Measurements from ENCODE around the gene KRTAP4-7. TPM values are rescaled to one million over a fixed set of nuclear protein-coding genes. Genes with fewer than 3 reads are reported as not detected.
"Not testable (repeated sequence)": the region's sequence is repeated elsewhere in the genome, so short reads cannot be mapped to it uniquely, and the experiment has no call there.

Gene KRTAP4-7
- not detected for total RNA-seq
- long read RNA-seq = 0 reads

- ATAC-seq; DNase-seq (ENCODE audit: missing footprints); intact Hi-C loops (cut with DNase I): not testable (repeated sequence)
These were observed at the start of gene KRTAP4-7 for GRCh38 chr17:41084100-41084856. KRTAP4-7 (plus strand) TSS chr17:41084150; CDS start chr17:41084207, 57 bp downstream.

- DNase-seq (ENCODE audit: missing footprints); intact Hi-C loops (cut with DNase I); ATAC-seq: not testable (repeated sequence)
These were observed 49.5 kb upstream of the KRTAP4-7 start, which contains the start of gene KRTAP1-3 for GRCh38 chr17:41034346-41034935. KRTAP1-3 (minus strand) TSS chr17:41034874; CDS start chr17:41034821, 53 bp downstream.

GRCh38 chr17:41037853-41038350 lies 46.0 kb upstream of the KRTAP4-7 start:
- ATAC-seq (no peak), DNase-seq (ENCODE audit: missing footprints) (no peak)
- intact Hi-C loops (cut with DNase I) = no loop called here

- DNase-seq (ENCODE audit: missing footprints); ATAC-seq: not testable (repeated sequence)
These were observed 43.0 kb upstream of the KRTAP4-7 start, which contains the start of gene KRTAP1-1 for GRCh38 chr17:41040783-41041571. KRTAP1-1 (minus strand) TSS chr17:41041450; CDS start chr17:41041397, 53 bp downstream.

GRCh38 chr17:41042953-41043352 lies 41.0 kb upstream of the KRTAP4-7 start:
- DNase-seq (ENCODE audit: missing footprints) (no peak), ATAC-seq (no peak)
- intact Hi-C loops (cut with DNase I) = no loop called here

More at GRCh38 chr17:41040783-41041571, 43.0 kb upstream of the KRTAP4-7 start, which contains the start of gene KRTAP1-1:
- intact Hi-C loops (cut with DNase I) = not testable (repeated sequence)

- DNase-seq (ENCODE audit: missing footprints); intact Hi-C loops (cut with DNase I); ATAC-seq: not testable (repeated sequence)
These were observed 37.0 kb upstream of the KRTAP4-7 start, which contains the start of gene KRTAP2-1 for GRCh38 chr17:41046735-41047465. KRTAP2-1 (minus strand) TSS chr17:41047316; CDS start chr17:41047267, 49 bp downstream.

- ATAC-seq (no peak), DNase-seq (ENCODE audit: missing footprints) (no peak)
- intact Hi-C loops (cut with DNase I) = no loop called here
These were observed 35.5 kb upstream of the KRTAP4-7 start for GRCh38 chr17:41048441-41048840.

GRCh38 chr17:41049110-41049509 lies 34.8 kb upstream of the KRTAP4-7 start:
- intact Hi-C loops (cut with DNase I) = no loop called here
- ATAC-seq (no peak), DNase-seq (ENCODE audit: missing footprints) (no peak)

GRCh38 chr17:41052566-41052965 lies 31.4 kb upstream of the KRTAP4-7 start:
- ATAC-seq (no peak), DNase-seq (ENCODE audit: missing footprints) (no peak)
- intact Hi-C loops (cut with DNase I) = no loop called here

GRCh38 chr17:41054025-41054424 lies 29.9 kb upstream of the KRTAP4-7 start:
- ATAC-seq (no peak), DNase-seq (ENCODE audit: missing footprints) (no peak)
- intact Hi-C loops (cut with DNase I) = no loop called here

- DNase-seq (ENCODE audit: missing footprints); intact Hi-C loops (cut with DNase I); ATAC-seq: not testable (repeated sequence)
These were observed 29.4 kb upstream of the KRTAP4-7 start for GRCh38 chr17:41054556-41054955.

GRCh38 chr17:41055130-41055529 lies 28.8 kb upstream of the KRTAP4-7 start, which contains the start of gene KRTAP2-2:
KRTAP2-2 (minus strand) TSS chr17:41055230; CDS start chr17:41055211, 19 bp downstream.
- ATAC-seq; intact Hi-C loops (cut with DNase I); DNase-seq (ENCODE audit: missing footprints): not testable (repeated sequence)

- DNase-seq (ENCODE audit: missing footprints) = no peak
These were observed 26.4 kb upstream of the KRTAP4-7 start for GRCh38 chr17:41057547-41057946.

GRCh38 chr17:41058741-41059140 lies 25.2 kb upstream of the KRTAP4-7 start:
- DNase-seq (ENCODE audit: missing footprints) (no peak), ATAC-seq (no peak)
- intact Hi-C loops (cut with DNase I) = no loop called here

More at GRCh38 chr17:41057547-41057946, 26.4 kb upstream of the KRTAP4-7 start:
- ATAC-seq = no peak
- intact Hi-C loops (cut with DNase I) = no loop called here

- ATAC-seq; intact Hi-C loops (cut with DNase I); DNase-seq (ENCODE audit: missing footprints): not testable (repeated sequence)
These were observed 24.5 kb upstream of the KRTAP4-7 start for GRCh38 chr17:41059276-41060051.

- intact Hi-C loops (cut with DNase I) = no loop called here
- no peak for DNase-seq (ENCODE audit: missing footprints)
- no peak for ATAC-seq
These were observed 23.8 kb upstream of the KRTAP4-7 start, which contains the start of gene KRTAP2-3 for GRCh38 chr17:41060052-41060604. KRTAP2-3 (minus strand) TSS chr17:41060114; CDS start chr17:41060050, 64 bp downstream.

GRCh38 chr17:41061964-41062363 lies 22.0 kb upstream of the KRTAP4-7 start:
- DNase-seq (ENCODE audit: missing footprints) (no peak), ATAC-seq (no peak)
- intact Hi-C loops (cut with DNase I) = no loop called here
